Testis (tissue), 3 donors: Measurements from ENCODE around the gene IER5. TPM values are rescaled to one million over a fixed set of nuclear protein-coding genes. Genes with fewer than 3 reads are reported as not detected.

Experiments used
- DNase-seq: peaks from one replicate; pipeline ENCODE4 v3.0.0-alpha.2; 2019
- H3K27ac ChIP-seq, 2 donors: fragments of 200-600 bp; sonication (generic); one replicate each; pipeline ENCODE4 v1.5.1; 2019
- H3K27me3 ChIP-seq: fragments of 200-600 bp; sonication (generic); one replicate; pipeline ENCODE4 v1.5.1; 2019
- H3K36me3 ChIP-seq: fragments of 200-600 bp; sonication (generic); one replicate; pipeline ENCODE4 v1.5.1; 2017; ENCODE audit warnings: low read depth; ENCODE audit errors: missing control alignments
- H3K4me1 ChIP-seq: fragments of 200-600 bp; sonication (generic); one replicate; pipeline ENCODE4 v1.5.1; 2019
- H3K4me3 ChIP-seq, 2 donors: fragments of 200-600 bp; sonication (generic); one replicate each; pipeline ENCODE4 v1.5.1; 2017 to 2019
- H3K9me3 ChIP-seq: fragments of 200-600 bp; sonication (generic); one replicate; pipeline ENCODE4 v1.5.1; 2017
- POLR2A ChIP-seq: fragments of 450-650 bp; IDR thresholded peaks from one replicate; pipeline ENCODE4 v1.6.1; 2017; ENCODE audit warnings: antibody characterized with exemption, mild to moderate bottlenecking, moderate library complexity
- WGBS, 2 donors: methylation state at CpG; one replicate each; pipeline ENCODE4 v1.1.5; 2018; 5-methylcytosine and 5-hydroxymethylcytosine counted together
- intact Hi-C: fragments of 100-400 bp; cut with DNase I; formaldehyde crosslinking; loops from one replicate; pipeline ENCODE4 v1.15.1; 2023; ENCODE audit warnings: low total_unique reads
- polyA plus RNA-seq: library from polyadenylated mRNA; stranded (reverse); fragments of 350-450 nt; fragmentation: Illumina TruSeq; extraction: RNeasy Lipid Tissue Mini Kit (QIAGEN cat#74804); gene quantifications from one replicate; pipeline ENCODE4 v1.2.3, GENCODE V29; 2014; ENCODE audit warnings: low read depth, low replicate concordance; ENCODE audit not compliant: insufficient read depth
- total RNA-seq, 2 donors: library from RNA; depleted of rRNA; stranded (reverse); fragments of >200 nt; gene quantifications; one replicate each; pipeline ENCODE4 v1.2.3, GENCODE V29; 2016
- TF ChIP-seq, protein P1 (sequence below), 3 experiments: fragments of 450-650 bp in 2 of 3; fragments of 200-600 bp in 1 of 3; sonication (generic) in 1 of 3; IDR thresholded peaks; one replicate each; pipeline ENCODE4 v1.5.1; 2016 to 2019; ENCODE audit warnings: antibody characterized with exemption in 3 of 3, mild to moderate bottlenecking in 2 of 3, moderate library complexity in 1 of 3

The IER5 gene
- total and polyA plus RNA-seq, 3 donors from 2014 or later, result 7.1 to 13.3 (median 10.3) TPM

DNA sequence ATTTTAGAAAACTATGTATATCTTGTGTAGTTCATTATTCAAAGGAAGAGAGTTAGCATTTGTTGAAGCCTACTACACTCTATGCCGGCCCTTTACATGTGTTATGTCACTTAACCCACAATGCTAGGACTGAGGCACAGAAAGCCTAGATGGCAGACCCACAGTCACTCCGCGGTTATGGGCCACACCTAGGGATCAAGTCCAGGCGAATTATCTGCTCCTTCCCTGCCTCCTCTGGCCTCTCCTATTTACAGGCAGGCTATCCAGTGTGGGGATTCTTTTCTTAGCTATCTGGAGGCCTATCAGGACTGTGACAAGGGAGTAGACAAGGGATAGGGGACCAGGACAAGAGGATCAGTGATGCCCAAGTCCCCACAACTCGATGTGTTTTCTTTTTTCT is 33.0 kb downstream of the IER5 start:
- H3K4me1 ChIP-seq, result no peaks in the 10 kb centered on the region
- 88 to 93% methylated on average over 5 of the region's 5 CpGs for WGBS, 2 donors
- no peaks in the 10 kb centered on the region for H3K9me3 ChIP-seq
- no peaks in the 10 kb centered on the region for H3K27me3 ChIP-seq
- DNase-seq, result no peak
- no peak overlapping the region for H3K27ac ChIP-seq
- TF ChIP-seq, protein P1, sequence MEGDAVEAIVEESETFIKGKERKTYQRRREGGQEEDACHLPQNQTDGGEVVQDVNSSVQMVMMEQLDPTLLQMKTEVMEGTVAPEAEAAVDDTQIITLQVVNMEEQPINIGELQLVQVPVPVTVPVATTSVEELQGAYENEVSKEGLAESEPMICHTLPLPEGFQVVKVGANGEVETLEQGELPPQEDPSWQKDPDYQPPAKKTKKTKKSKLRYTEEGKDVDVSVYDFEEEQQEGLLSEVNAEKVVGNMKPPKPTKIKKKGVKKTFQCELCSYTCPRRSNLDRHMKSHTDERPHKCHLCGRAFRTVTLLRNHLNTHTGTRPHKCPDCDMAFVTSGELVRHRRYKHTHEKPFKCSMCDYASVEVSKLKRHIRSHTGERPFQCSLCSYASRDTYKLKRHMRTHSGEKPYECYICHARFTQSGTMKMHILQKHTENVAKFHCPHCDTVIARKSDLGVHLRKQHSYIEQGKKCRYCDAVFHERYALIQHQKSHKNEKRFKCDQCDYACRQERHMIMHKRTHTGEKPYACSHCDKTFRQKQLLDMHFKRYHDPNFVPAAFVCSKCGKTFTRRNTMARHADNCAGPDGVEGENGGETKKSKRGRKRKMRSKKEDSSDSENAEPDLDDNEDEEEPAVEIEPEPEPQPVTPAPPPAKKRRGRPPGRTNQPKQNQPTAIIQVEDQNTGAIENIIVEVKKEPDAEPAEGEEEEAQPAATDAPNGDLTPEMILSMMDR (IDR thresholded peaks at IDR 0.05), result no peak
- no peak for TF ChIP-seq POLR2A
- no peak overlapping the region for H3K4me3 ChIP-seq
- H3K36me3 ChIP-seq, result no peaks in the 10 kb centered on the region
- intact Hi-C loops, result no loop called here

DNA sequence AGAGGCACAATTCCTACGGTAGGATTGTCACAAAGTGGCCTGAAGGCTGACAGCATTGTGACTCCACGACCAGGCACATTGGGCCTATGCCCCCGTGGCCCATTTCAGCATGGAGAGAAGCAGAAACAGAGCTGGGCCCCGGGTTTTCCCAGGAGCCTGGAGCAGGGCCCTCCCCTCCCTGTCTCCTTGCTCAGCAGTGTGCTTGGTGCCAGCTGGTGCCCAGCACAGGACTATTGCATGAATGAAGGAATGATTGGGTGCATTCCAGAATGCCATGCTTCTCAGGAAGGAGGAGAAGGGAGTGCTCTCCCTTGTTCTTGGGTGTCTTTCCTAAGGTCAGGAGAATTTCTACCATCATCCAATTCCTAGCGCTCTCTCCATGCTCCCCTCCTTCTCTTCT is 33.7 kb downstream of the IER5 start:
- no peak overlapping the region for H3K4me3 ChIP-seq
- no peak overlapping the region for H3K27ac ChIP-seq
- TF ChIP-seq POLR2A, result no peak
- TF ChIP-seq, protein P1 (IDR thresholded peaks at IDR 0.05), result no peak
- no peaks in the 10 kb centered on the region for H3K4me1 ChIP-seq
- intact Hi-C loops, result no loop called here
- no peaks in the 10 kb centered on the region for H3K9me3 ChIP-seq
- 93 to 95% methylated on average over 5 of the region's 5 CpGs for WGBS, 2 donors
- no peaks in the 10 kb centered on the region for H3K36me3 ChIP-seq
- no peaks in the 10 kb centered on the region for H3K27me3 ChIP-seq
- no peak for DNase-seq

DNA sequence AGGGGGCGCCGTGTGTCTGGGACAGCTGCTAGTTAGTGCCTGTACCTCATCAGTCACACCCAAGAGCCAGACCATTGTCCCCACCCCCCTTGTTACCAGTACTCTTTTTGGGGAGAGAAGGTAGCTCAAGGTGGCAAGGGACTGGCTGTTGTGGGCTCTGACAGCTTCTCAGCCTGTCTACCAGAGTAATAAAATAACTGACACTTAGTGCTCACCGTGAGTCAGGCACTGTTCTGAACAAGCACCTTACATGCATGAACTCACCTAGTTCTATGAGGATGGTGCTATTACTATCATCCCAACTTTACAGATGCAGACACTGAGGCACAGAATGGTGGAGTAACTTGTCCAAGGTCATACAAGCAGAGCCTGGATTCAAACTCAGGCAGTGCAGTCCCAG is 34.7 kb downstream of the IER5 start:
- intact Hi-C loops, result no loop called here

DNA sequence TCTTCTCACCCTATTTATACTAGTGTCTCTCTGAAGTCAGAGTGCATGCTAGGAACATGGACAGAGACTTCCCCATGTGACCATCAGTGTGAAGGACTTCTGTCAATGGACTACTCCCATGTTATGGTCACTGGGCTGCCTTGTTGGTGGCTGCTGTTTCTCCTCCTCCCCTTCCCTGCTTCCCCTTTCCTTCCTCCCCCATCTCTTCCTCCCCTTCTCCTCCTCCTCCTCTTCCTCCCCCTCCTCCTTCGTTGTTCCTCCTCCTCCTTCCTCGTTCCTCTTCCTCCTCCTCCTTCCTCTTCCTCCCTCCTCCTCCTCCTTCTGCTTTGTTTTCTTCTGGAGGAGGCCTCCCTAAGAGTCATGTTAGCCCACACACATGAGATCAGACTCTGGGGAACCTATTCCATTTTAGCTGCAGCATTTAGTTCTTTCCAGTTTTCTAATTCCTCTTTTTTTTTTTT is 35.8 kb downstream of the IER5 start:
- DNase-seq, result no peak
- H3K36me3 ChIP-seq, result no peaks in the 10 kb centered on the region
- no peaks in the 10 kb centered on the region for H3K9me3 ChIP-seq
- no peak overlapping the region for H3K27ac ChIP-seq
- intact Hi-C loops, result no loop called here
- peaks cover 9% of the 10 kb centered on the region for H3K4me1 ChIP-seq
- TF ChIP-seq POLR2A, result no peak
- TF ChIP-seq, protein P1 (IDR thresholded peaks at IDR 0.05), result no peak
- 28 to 38% methylated on average over 2 of the region's 2 CpGs for WGBS, 2 donors
- H3K27me3 ChIP-seq, result no peaks in the 10 kb centered on the region
- no peak overlapping the region for H3K4me3 ChIP-seq

More for the DNA sequence above, 34.7 kb downstream of the IER5 start:
- Histone ChIP-seq H3K9me3 (no peaks in the 10 kb centered on the region), H3K4me1 (no peaks in the 10 kb centered on the region), H3K4me3 (no peak overlapping the region), H3K27me3 (no peaks in the 10 kb centered on the region), H3K27ac (no peak overlapping the region), H3K36me3 (no peaks in the 10 kb centered on the region)
- WGBS, 2 donors, result 81 to 90% methylated on average over 3 of the region's 3 CpGs
- no peak for TF ChIP-seq POLR2A
- TF ChIP-seq, protein P1 (IDR thresholded peaks at IDR 0.05), result no peak
- DNase-seq, result no peak

DNA sequence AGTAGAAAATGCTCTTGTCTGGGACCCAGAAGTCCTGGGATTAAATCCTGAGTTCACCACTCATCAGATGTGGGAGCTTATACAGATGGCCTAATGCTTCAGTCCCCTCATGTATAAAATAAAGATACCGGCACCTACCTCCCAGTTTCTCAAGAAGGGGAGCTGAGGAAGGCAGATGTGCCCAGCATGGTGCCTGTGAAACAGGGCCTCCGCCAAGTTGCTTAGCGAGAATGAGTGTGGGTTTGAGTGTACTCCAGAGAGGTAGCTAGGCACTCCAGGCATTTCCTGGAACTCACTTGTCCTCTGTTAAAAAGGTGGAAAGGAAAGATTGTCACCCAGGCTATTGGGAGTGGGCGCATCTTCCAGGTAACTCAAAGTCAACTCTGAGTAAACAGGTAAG is 37.8 kb downstream of the IER5 start:
- peaks cover 16% of the 10 kb centered on the region for H3K4me1 ChIP-seq
- no peak overlapping the region for H3K27ac ChIP-seq
- WGBS, 2 donors, result 68 to 78% methylated on average over 4 of the region's 4 CpGs
- no peaks in the 10 kb centered on the region for H3K36me3 ChIP-seq
- H3K9me3 ChIP-seq, result no peaks in the 10 kb centered on the region
- TF ChIP-seq, protein P1 (IDR thresholded peaks at IDR 0.05), result no peak
- intact Hi-C loops, result no loop called here
- no peak overlapping the region for H3K4me3 ChIP-seq
- H3K27me3 ChIP-seq, result no peaks in the 10 kb centered on the region
- DNase-seq, result no peak
